ENCODE results near the gene NUBP2.

- TF ChIP-seq CTCF (conservative IDR thresholded peaks at IDR 0.05; ENCODE audit: low read depth, low read length) (no peak), EZH2phosphoT487 (IDR thresholded peaks at IDR 0.05; ENCODE audit: borderline replicate concordance, low read length) (no peak)
Measured at GRCh38 chr16:1772362-1772907, 10.3 kb upstream of the NUBP2 start, which contains the start of gene EME2.

Measured in PC-3 (cell line).